GM21737 (cell line): ENCODE data around the gene ITGB1.
"Not testable (repeated sequence)": the region's sequence is repeated elsewhere in the genome, so short reads cannot be mapped to it uniquely, and the experiment has no call there.

Source experiments
- ATAC-seq: cut with Tn5 transposase; IDR thresholded peaks from one replicate; pipeline ENCODE4 v1.9.1; 2021; ENCODE audit warnings: mild to moderate bottlenecking, moderate library complexity; ENCODE audit not compliant: unreplicated experiment

ITGB1 gene

GRCh38 chr10:32958085-32959005 lies at the start of gene ITGB1:
Gene ITGB1 (minus strand): TSS chr10:32958230. CDS start chr10:32935558, 22,672 bp downstream.
- ATAC-seq: peak; percentile 76

- ATAC-seq: no peak
These were observed 48.4 kb upstream of the ITGB1 start for GRCh38 chr10:33006342-33006887.

- ATAC-seq: no peak
These were observed 47.6 kb upstream of the ITGB1 start for GRCh38 chr10:33005322-33006301.

- no peak for ATAC-seq
These were observed 44.0 kb upstream of the ITGB1 start for GRCh38 chr10:33001908-33002492.

GRCh38 chr10:32998060-32998581 lies 40.1 kb upstream of the ITGB1 start:
- ATAC-seq: not testable (repeated sequence)

GRCh38 chr10:32995751-32996150 lies 37.7 kb upstream of the ITGB1 start:
- ATAC-seq: no peak

- ATAC-seq: no peak
These were observed 37.1 kb upstream of the ITGB1 start for GRCh38 chr10:32995066-32995622.

GRCh38 chr10:32994632-32995031 lies 36.6 kb upstream of the ITGB1 start:
- not testable (repeated sequence) for ATAC-seq

- ATAC-seq: not testable (repeated sequence)
These were observed 34.3 kb upstream of the ITGB1 start for GRCh38 chr10:32992310-32992709.

GRCh38 chr10:32990811-32991210 lies 32.8 kb upstream of the ITGB1 start:
- ATAC-seq: no peak

GRCh38 chr10:32988604-32989003 lies 30.6 kb upstream of the ITGB1 start:
- ATAC-seq: no peak

- no peak for ATAC-seq
These were observed 29.1 kb upstream of the ITGB1 start for GRCh38 chr10:32987172-32987571.

- ATAC-seq: no peak
These were observed 27.8 kb upstream of the ITGB1 start for GRCh38 chr10:32985775-32986350.

GRCh38 chr10:32985341-32985764 lies 27.3 kb upstream of the ITGB1 start:
- no peak for ATAC-seq

GRCh38 chr10:32984003-32984600 lies 26.1 kb upstream of the ITGB1 start:
- no peak for ATAC-seq

- ATAC-seq: no peak
These were observed 25.2 kb upstream of the ITGB1 start for GRCh38 chr10:32982911-32983909.

- no peak for ATAC-seq
These were observed 24.3 kb upstream of the ITGB1 start for GRCh38 chr10:32982293-32982709.

- ATAC-seq: no peak
These were observed 23.7 kb upstream of the ITGB1 start for GRCh38 chr10:32981760-32982159.
